GM18502 (cell line): ENCODE data around the gene ARMC8.
"Not testable (repeated sequence)": the region's sequence is repeated elsewhere in the genome, so short reads cannot be mapped to it uniquely, and the experiment has no call there.

Source experiments
- ATAC-seq: cut with Tn5 transposase; IDR thresholded peaks from one replicate; pipeline ENCODE4 v1.9.1; 2021; ENCODE audit warnings: mild to moderate bottlenecking; ENCODE audit not compliant: unreplicated experiment, poor library complexity

The ARMC8 gene

GRCh38 chr3:138187296-138188012 lies at the start of gene ARMC8:
Gene ARMC8, plus strand, starts transcription at chr3:138187301. Its CDS starts 254 bp downstream, at chr3:138187555.
- peak; percentile 63 for ATAC-seq

GRCh38 chr3:138137861-138138260 lies 49.2 kb upstream of the ARMC8 start:
- ATAC-seq: no peak

GRCh38 chr3:138139691-138140090 lies 47.4 kb upstream of the ARMC8 start:
- no peak for ATAC-seq

GRCh38 chr3:138140940-138141339 lies 46.2 kb upstream of the ARMC8 start:
- no peak for ATAC-seq

- not testable (repeated sequence) for ATAC-seq
These were observed 44.9 kb upstream of the ARMC8 start for GRCh38 chr3:138142181-138142580.

- ATAC-seq: no peak
These were observed 38.6 kb upstream of the ARMC8 start for GRCh38 chr3:138148503-138148902.

- ATAC-seq: no peak
These were observed 32.6 kb upstream of the ARMC8 start for GRCh38 chr3:138154534-138154933.

- ATAC-seq: no peak
These were observed 29.4 kb upstream of the ARMC8 start for GRCh38 chr3:138157743-138158142.

GRCh38 chr3:138165061-138165460 lies 22.0 kb upstream of the ARMC8 start:
- ATAC-seq: no peak

GRCh38 chr3:138172625-138173024 lies 14.5 kb upstream of the ARMC8 start:
- ATAC-seq: no peak

GRCh38 chr3:138173769-138174420 lies 13.2 kb upstream of the ARMC8 start:
- no peak for ATAC-seq

GRCh38 chr3:138174421-138175131 lies 12.5 kb upstream of the ARMC8 start, which contains the start of gene DBR1:
Gene DBR1, minus strand, starts transcription at chr3:138174921. Its CDS starts 126 bp downstream, at chr3:138174795.
- peak; percentile 93 for ATAC-seq

- peak; percentile 60 for ATAC-seq
These were observed 6.6 kb upstream of the ARMC8 start for GRCh38 chr3:138180375-138181029.

- no peak for ATAC-seq
These were observed 2.1 kb upstream of the ARMC8 start for GRCh38 chr3:138184994-138185393.

GRCh38 chr3:138186221-138186620 lies 880 bp upstream of the ARMC8 start:
- no peak for ATAC-seq

- ATAC-seq: peak; percentile 95
These were observed 252 bp upstream of the ARMC8 start for GRCh38 chr3:138186803-138187295.

- ATAC-seq: no peak
These were observed 1.1 kb downstream of the ARMC8 start for GRCh38 chr3:138188013-138188730.

- no peak for ATAC-seq
These were observed 8.4 kb downstream of the ARMC8 start for GRCh38 chr3:138195481-138195880.

- ATAC-seq: no peak
These were observed 8.9 kb downstream of the ARMC8 start for GRCh38 chr3:138196023-138196422.

- ATAC-seq: no peak
These were observed 10.0 kb downstream of the ARMC8 start for GRCh38 chr3:138197058-138197457.
